ENCODE measurements around the gene GPRC5B.

GRCh38 chr16:19909750-19910322 lies 25.2 kb upstream of the GPRC5B start:
- TF ChIP-seq CTCF (conservative IDR thresholded peaks at IDR 0.05 in 1 of 2, IDR thresholded peaks at IDR 0.05 in 1 of 2; ENCODE audit: low read depth in 1 of 2, low read length in 2 of 2) (no peak), EZH2 (IDR thresholded peaks at IDR 0.05; ENCODE audit: low read length, missing control alignments) (no peak)
